HG02763 (cell line): ENCODE results near the gene EMILIN2.

ENCODE experiments used
- ATAC-seq: cut with Tn5 transposase; IDR thresholded peaks from one replicate; pipeline ENCODE4 v1.9.1; 2021; ENCODE audit warnings: mild to moderate bottlenecking, moderate library complexity; ENCODE audit not compliant: unreplicated experiment

Gene EMILIN2

DNA sequence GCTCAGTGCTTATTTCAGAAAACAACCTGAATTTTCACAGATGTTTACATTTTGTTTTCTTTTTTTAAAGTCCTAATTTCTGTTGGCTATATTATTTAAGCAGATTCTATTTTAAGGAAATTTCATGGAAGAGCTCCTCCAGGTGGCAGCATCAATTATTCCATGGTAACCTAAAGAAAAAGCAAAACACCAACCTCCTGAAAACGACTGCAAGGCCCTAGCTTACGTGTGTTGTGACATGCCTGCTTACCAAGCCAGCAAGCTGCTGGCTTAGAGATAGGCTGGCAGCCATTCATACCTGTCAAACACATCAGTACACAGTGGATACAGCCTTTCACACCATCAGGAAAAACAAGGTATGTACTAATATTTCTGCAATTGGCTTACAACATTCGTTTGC, 101.2 kb downstream of the EMILIN2 start:
- no peak for ATAC-seq

DNA sequence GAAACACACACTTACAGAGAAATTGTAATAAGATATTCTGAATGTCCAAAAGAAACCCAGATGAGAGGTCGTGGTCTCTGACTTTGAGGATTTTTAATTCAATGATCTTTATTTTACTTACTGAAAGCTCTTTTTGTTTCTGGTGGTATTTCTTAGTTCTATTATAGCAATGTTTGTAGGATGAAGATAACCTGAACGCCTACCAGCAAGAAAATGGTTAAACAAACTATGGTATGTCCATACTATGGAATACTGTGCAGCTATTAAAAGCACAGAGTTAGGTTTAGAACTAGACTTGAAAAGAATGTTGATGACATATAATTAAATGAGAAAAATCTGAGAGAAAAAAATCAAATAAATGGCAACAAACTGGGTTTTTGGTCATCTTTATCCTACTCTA, 105.8 kb downstream of the EMILIN2 start:
- no peak for ATAC-seq

- ATAC-seq, result no peak
Measured at GRCh38 chr18:2953935-2954653, 107.3 kb downstream of the EMILIN2 start.

DNA sequence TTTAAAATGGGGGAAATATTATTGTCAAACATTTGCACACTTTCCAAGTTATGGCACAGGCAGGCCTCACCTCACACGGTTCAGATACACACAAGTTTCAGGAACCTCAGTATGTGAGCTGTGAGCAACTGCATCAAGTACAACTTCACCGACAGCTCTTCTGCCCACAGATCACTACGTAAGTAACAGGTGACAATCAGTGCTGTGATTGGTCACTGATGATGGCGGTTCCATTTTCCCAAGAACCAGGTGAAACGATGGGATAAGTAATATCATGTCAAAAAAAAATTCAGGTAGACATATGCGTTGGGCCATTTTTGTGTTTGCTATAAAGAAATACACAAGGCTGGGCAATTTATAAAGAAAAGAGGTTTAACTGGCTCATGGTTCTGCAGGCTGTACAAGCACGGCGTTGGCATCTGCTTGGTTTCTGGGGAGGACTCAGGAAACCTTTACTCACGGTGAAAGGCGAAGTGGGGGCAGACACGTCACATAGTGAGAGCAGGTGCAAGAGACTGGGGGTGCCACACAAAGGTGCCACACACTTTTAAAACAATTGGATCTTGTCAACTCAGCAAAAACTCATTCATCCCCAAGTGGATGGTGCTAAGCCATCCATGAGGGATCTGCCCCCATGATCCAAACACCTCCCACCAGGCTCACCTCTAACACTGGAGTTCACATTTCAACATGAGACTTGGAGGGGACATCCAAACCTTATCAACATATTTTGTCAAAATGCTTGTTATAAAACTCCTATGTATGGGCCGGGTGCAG, 108.3 kb downstream of the EMILIN2 start:
- ATAC-seq, result no peak

- no peak for ATAC-seq
Measured at GRCh38 chr18:2956056-2956455, 109.2 kb downstream of the EMILIN2 start.

DNA sequence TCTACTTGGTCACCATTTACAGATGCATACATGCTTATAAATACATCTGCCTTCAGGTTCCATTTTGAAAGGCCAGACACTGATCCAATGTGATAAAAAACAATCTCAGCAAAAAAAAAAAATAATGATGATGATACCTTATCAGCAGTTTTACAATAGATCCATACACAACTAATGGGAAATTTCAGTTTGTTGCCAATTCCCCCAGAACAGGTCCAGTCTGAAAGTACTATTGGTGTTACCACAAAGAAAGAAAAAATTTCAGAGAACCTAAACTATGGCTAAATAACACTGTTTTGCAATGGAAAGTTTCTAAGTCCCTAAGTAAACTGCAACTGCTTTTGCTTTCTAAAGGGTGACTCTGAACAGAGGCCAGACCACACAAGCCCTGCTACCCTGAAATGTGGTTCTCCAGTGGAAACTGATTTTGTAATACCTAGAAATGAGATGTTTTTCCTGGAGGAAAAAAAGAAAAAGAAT, 112.1 kb downstream of the EMILIN2 start:
- peak; percentile 53 for ATAC-seq

DNA sequence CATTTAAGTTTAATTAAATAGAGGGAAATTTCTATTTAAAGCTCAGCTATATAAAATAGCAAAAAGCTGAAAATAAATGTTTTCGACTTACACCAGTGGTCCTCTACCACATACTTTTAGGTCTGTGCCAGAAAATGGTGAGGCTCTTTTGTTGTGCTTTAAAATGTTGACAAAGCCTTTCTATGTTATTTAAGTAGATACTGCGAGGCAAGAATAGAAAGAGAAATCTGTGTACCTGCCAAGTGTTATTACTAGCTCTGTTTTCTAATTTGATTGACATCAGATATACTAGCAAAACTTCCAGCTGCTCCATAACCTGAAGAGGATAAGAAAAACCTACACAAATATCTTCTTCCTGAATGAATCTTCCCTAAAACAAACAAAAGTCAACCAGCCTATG, 112.5 kb downstream of the EMILIN2 start:
- no peak for ATAC-seq

GRCh38 chr18:2960983-2961696, 114.3 kb downstream of the EMILIN2 start:
- no peak for ATAC-seq

- ATAC-seq, result no peak
Measured at GRCh38 chr18:2961821-2962220, 115.0 kb downstream of the EMILIN2 start.

DNA sequence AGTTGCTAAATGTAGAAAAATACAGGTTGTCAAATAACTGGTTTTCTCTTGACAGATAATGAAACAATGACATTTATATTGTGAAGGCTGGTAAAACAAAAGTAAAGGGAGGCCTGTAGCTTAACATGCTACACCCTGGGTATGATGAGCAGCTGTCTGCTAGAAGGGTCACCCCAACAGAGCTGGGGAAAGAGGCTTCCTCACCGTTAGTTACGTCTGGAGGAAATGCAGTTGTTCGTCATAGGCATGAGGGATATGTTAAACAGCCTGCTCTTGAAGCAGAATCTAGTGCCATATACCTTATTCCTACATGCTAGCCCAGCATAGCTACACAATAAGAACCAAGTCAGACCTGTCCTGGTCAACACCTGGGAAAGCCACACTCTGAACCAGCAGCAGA, 116.2 kb downstream of the EMILIN2 start:
- no peak for ATAC-seq

- ATAC-seq, result no peak
Measured at GRCh38 chr18:2964361-2965010, 117.7 kb downstream of the EMILIN2 start.
